Vagina (tissue), 2 donors: Measurements from ENCODE around the gene SEMA4D. TPM values are rescaled to one million over a fixed set of nuclear protein-coding genes. Genes with fewer than 3 reads are reported as not detected.

Experiments
- DNase-seq, 2 donors: peaks; one replicate each; pipeline ENCODE4 v3.0.0-alpha.2; 2017; ENCODE audit errors: extremely low spot score in 2 of 2
- H3K27ac ChIP-seq: fragments of 200-600 bp; sonication (generic); one replicate; pipeline ENCODE4 v1.5.1; 2019
- H3K27me3 ChIP-seq: fragments of 200-600 bp; sonication (generic); one replicate; pipeline ENCODE4 v1.5.1; 2019
- H3K36me3 ChIP-seq, 2 donors: fragments of 200-600 bp; sonication (generic); one replicate each; pipeline ENCODE4 v1.5.1; 2017 to 2019
- H3K4me1 ChIP-seq: fragments of 200-600 bp; sonication (generic); one replicate; pipeline ENCODE4 v1.5.1; 2019
- H3K4me3 ChIP-seq, 2 donors: fragments of 200-600 bp; sonication (generic); 1 replicate in 1 of 2; 2 replicates in 1 of 2; pipeline ENCODE4 v1.5.1; 2016 to 2019
- H3K9me3 ChIP-seq: fragments of 200-600 bp; sonication (generic); one replicate; pipeline ENCODE4 v1.5.1; 2019
- CTCF ChIP-seq, 3 experiments: fragments of 450-650 bp in 2 of 3; fragments of 200-600 bp in 1 of 3; sonication (generic) in 1 of 3; IDR thresholded peaks; one replicate each; pipeline ENCODE4 v1.5.1; 2017 to 2019; ENCODE audit warnings: antibody characterized with exemption in 3 of 3, mild to moderate bottlenecking in 2 of 3, moderate library complexity in 2 of 3
- POLR2A ChIP-seq, 2 donors: fragments of 450-650 bp; IDR thresholded peaks; one replicate each; pipeline ENCODE4 v1.6.1; 2017; ENCODE audit warnings: antibody characterized with exemption in 2 of 2, mild to moderate bottlenecking in 2 of 2, moderate library complexity in 2 of 2
- POLR2AphosphoS5 ChIP-seq, 2 donors: sonication (generic); formaldehyde crosslinking; IDR thresholded peaks; one replicate each; pipeline ENCODE4 v1.9.0; 2017; ENCODE audit warnings: antibody characterized with exemption in 2 of 2, mild to moderate bottlenecking in 2 of 2, low read depth in 1 of 2; ENCODE audit not compliant: insufficient read depth in 1 of 2
- intact Hi-C: fragments of 100-400 bp; cut with DNase I; formaldehyde crosslinking; loops from one replicate; pipeline ENCODE4 v1.15.1; 2023
- total RNA-seq: library from RNA; depleted of rRNA; stranded (reverse); fragments of >200 nt; gene quantifications from one replicate; pipeline ENCODE4 v1.2.3, GENCODE V29; 2016

SEMA4D gene
- total RNA-seq, 1 donor from 2014 or later: 39.3 TPM

GRCh38 chr9:89462817-89463683 is 34.9 kb downstream of the SEMA4D start:
- H3K36me3 ChIP-seq: no peaks in the 10 kb centered on the region
- no peaks in the 10 kb centered on the region for H3K9me3 ChIP-seq
- no peak for DNase-seq
- TF ChIP-seq POLR2AphosphoS5 (IDR thresholded peaks at IDR 0.05; ENCODE audit: insufficient read depth in 1 of 2, low read depth in 1 of 2): no peak
- TF ChIP-seq POLR2A (IDR thresholded peaks at IDR 0.05): no peak
- TF ChIP-seq CTCF (IDR thresholded peaks at IDR 0.05): no peak
- H3K27ac ChIP-seq: no peak overlapping the region
- H3K4me1 ChIP-seq: peaks cover 5% of the 10 kb centered on the region
- H3K4me3 ChIP-seq: no peak overlapping the region
- no peaks in the 10 kb centered on the region for H3K27me3 ChIP-seq
- intact Hi-C loops: no loop called here

GRCh38 chr9:89462199-89462598 is 35.7 kb downstream of the SEMA4D start:
- H3K36me3 ChIP-seq: no peaks in the 10 kb centered on the region
- H3K27ac ChIP-seq: no peak overlapping the region
- H3K4me3 ChIP-seq: no peak overlapping the region
- H3K9me3 ChIP-seq: no peaks in the 10 kb centered on the region
- TF ChIP-seq CTCF (IDR thresholded peaks at IDR 0.05): no peak
- no peak for TF ChIP-seq POLR2A (IDR thresholded peaks at IDR 0.05)
- no peak for TF ChIP-seq POLR2AphosphoS5 (IDR thresholded peaks at IDR 0.05; ENCODE audit: insufficient read depth in 1 of 2, low read depth in 1 of 2)
- intact Hi-C loops: no loop called here
- DNase-seq: no peak
- H3K4me1 ChIP-seq: no peaks in the 10 kb centered on the region
- no peaks in the 10 kb centered on the region for H3K27me3 ChIP-seq

- H3K36me3 ChIP-seq: no peaks in the 10 kb centered on the region
- intact Hi-C loops: no loop called here
- no peak for DNase-seq
Measured at GRCh38 chr9:89461265-89461664, 36.6 kb downstream of the SEMA4D start.

DNA sequence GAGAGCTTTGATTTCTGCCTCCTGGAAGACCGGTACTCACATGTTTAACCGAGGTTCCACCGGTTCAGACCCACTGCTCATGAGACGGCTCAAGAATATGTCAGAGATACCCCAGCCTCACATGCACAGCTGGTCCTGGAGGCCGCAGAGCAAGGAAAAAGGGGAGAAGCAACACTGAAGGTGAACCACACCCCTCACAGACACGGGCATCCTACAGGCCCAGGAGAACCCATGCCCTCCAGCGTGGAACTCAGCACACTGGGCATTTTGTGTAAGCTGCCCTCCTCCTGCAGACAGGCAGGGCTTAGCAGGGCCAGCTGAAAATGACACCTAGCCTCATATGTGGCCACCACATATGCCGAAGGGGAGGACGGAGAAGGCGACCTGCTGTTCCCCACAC is 37.4 kb downstream of the SEMA4D start:
- DNase-seq: no peak
- Histone ChIP-seq H3K9me3 (no peaks in the 10 kb centered on the region), H3K4me1 (no peaks in the 10 kb centered on the region), H3K4me3 (no peak overlapping the region), H3K27me3 (no peaks in the 10 kb centered on the region), H3K36me3 (no peaks in the 10 kb centered on the region), H3K27ac (no peak overlapping the region)
- TF ChIP-seq POLR2A (IDR thresholded peaks at IDR 0.05) (no peak), CTCF (IDR thresholded peaks at IDR 0.05) (no peak), POLR2AphosphoS5 (IDR thresholded peaks at IDR 0.05; ENCODE audit: insufficient read depth in 1 of 2, low read depth in 1 of 2) (no peak)
- intact Hi-C loops: no loop called here

More at GRCh38 chr9:89461265-89461664, 36.6 kb downstream of the SEMA4D start:
- no peak overlapping the region for H3K27ac ChIP-seq
- no peaks in the 10 kb centered on the region for H3K9me3 ChIP-seq
- H3K4me1 ChIP-seq: no peaks in the 10 kb centered on the region
- TF ChIP-seq POLR2AphosphoS5 (IDR thresholded peaks at IDR 0.05; ENCODE audit: insufficient read depth in 1 of 2, low read depth in 1 of 2): no peak
- no peak for TF ChIP-seq POLR2A (IDR thresholded peaks at IDR 0.05)
- TF ChIP-seq CTCF (IDR thresholded peaks at IDR 0.05): no peak
- no peaks in the 10 kb centered on the region for H3K27me3 ChIP-seq
- H3K4me3 ChIP-seq: no peak overlapping the region
